Activated CD4-positive, alpha-beta T cell treated with anti-CD3 and anti-CD28 coated beads, Interleukin-2, amount 50 U/mL, for 24 hours (primary cell): ENCODE measurements around the gene SARNP.
"Not testable (repeated sequence)": the region's sequence is repeated elsewhere in the genome, so short reads cannot be mapped to it uniquely, and the experiment has no call there.

ENCODE experiments used
- DNase-seq, 2 donors: peaks; one replicate each; pipeline ENCODE4 v3.0.0-alpha.2; 2020; ENCODE audit warnings: low read depth in 1 of 2, low spot score in 1 of 2

Gene SARNP

GRCh38 chr12:55797068-55797467 is 20.5 kb downstream of the SARNP start:
- no peak for DNase-seq

GRCh38 chr12:55795950-55796349 is 21.6 kb downstream of the SARNP start:
- DNase-seq: no peak

- DNase-seq: no peak
Observed at GRCh38 chr12:55789893-55790292, 27.6 kb downstream of the SARNP start.

- DNase-seq: no peak
Observed at GRCh38 chr12:55789171-55789570, 28.4 kb downstream of the SARNP start.

GRCh38 chr12:55788546-55788945 is 29.0 kb downstream of the SARNP start:
- no peak for DNase-seq

- no peak for DNase-seq
Observed at GRCh38 chr12:55780685-55781084, 36.8 kb downstream of the SARNP start.

- no peak for DNase-seq
Observed at GRCh38 chr12:55777856-55778255, 39.7 kb downstream of the SARNP start.

- DNase-seq: no peak
Observed at GRCh38 chr12:55771736-55772135, 45.8 kb downstream of the SARNP start.

- DNase-seq: no peak
Observed at GRCh38 chr12:55767156-55767555, 50.4 kb downstream of the SARNP start.

- no peak for DNase-seq
Observed at GRCh38 chr12:55765736-55766290, 51.7 kb downstream of the SARNP start.

GRCh38 chr12:55762646-55763045 is 54.9 kb downstream of the SARNP start:
- no peak for DNase-seq

GRCh38 chr12:55760663-55761062 is 56.9 kb downstream of the SARNP start:
- no peak for DNase-seq

GRCh38 chr12:55758575-55758974 is 58.9 kb downstream of the SARNP start:
- not testable (repeated sequence) for DNase-seq

GRCh38 chr12:55757701-55758100 is 59.8 kb downstream of the SARNP start:
- DNase-seq: no peak

GRCh38 chr12:55755246-55755645 is 62.3 kb downstream of the SARNP start:
- DNase-seq: no peak

- DNase-seq: no peak
Observed at GRCh38 chr12:55748230-55748993, 69.1 kb downstream of the SARNP start.

- DNase-seq: no peak
Observed at GRCh38 chr12:55746913-55747231, 70.7 kb downstream of the SARNP start.

GRCh38 chr12:55746174-55746912 is 71.2 kb downstream of the SARNP start:
- no peak for DNase-seq

GRCh38 chr12:55745361-55746173 is 72.0 kb downstream of the SARNP start:
- no peak for DNase-seq

- no peak for DNase-seq
Observed at GRCh38 chr12:55744340-55745030, 73.0 kb downstream of the SARNP start.
